HepG2 (cell line): Measurements from ENCODE around the gene TAAR6. TPM values are rescaled to one million over a fixed set of nuclear protein-coding genes. Genes with fewer than 3 reads are reported as not detected.

Source experiments
- ATAC-seq: fragments of 200-7000 bp; cut with Tn5 transposase; 3 replicates; pipeline ENCODE4 v1.9.1; 2020; ENCODE audit warnings: mild to moderate bottlenecking, moderate library complexity
- BruUV-seq: library from RNA; stranded (reverse); fragments of 400-500 nt; replicated peaks from 2 replicates; lab custom pipeline; 2021; lab: Mats Ljungman, UMichigan
- CTCF ChIA-PET: fragments of 300-600 bp; formaldehyde crosslinking; extraction: SDS; loops from one replicate; lab custom pipeline; 2021; ENCODE audit warnings: low total read pairs, inconsistent platforms, low intra/inter-chr PET ratio; lab: Yijun Ruan, JAX
- POLR2A ChIA-PET: fragments of 350-600 bp; sonication (Branson Sonifier 250); formaldehyde crosslinking; loops from one replicate; lab custom pipeline; 2020; ENCODE audit warnings: antibody characterized with exemption, inconsistent platforms; lab: Yijun Ruan, JAX
- DNase-seq: peaks from one replicate; pipeline ENCODE4 v3.0.0-alpha.2; 2015; ENCODE audit warnings: low spot score
- FAIRE-seq: peaks from 3 replicates; lab custom pipeline; 2011; peaks lifted over from hg19 to GRCh38; lab: Jason Lieb, UNC
- H2AFZ ChIP-seq: one replicate; pipeline ENCODE4 v1.6.1; 2011; ENCODE audit warnings: low read length, inconsistent platforms
- H3K27ac ChIP-seq: fragments of 300-600 bp; 3 replicates; pipeline ENCODE4 v1.8.0; 2011; ENCODE audit warnings: mixed run types, mild to moderate bottlenecking, mixed read lengths, low read length, inconsistent platforms; ENCODE audit not compliant: insufficient read depth; ENCODE audit errors: extremely low read length
- H3K27me3 ChIP-seq, 2 experiments: fragments of 200-600 bp in 1 of 2; 2 replicates in 1 of 2; 3 replicates in 1 of 2; pipeline versions ENCODE4 v1.6.0 to v1.8.0; 2011; ENCODE audit warnings: low read length in 2 of 2, mild to moderate bottlenecking in 2 of 2, moderate library complexity in 2 of 2, inconsistent platforms in 1 of 2; ENCODE audit not compliant: insufficient read depth in 2 of 2, control insufficient read depth in 1 of 2
- H3K36me3 ChIP-seq, 2 experiments: fragments of 200-600 bp in 1 of 2; replicated peaks in 1 of 2; 2 replicates in 1 of 2; 3 replicates in 1 of 2; pipeline versions ENCODE4 v1.5.1 to v1.8.0; 2011; ENCODE audit warnings: low read length in 2 of 2, inconsistent platforms in 1 of 2; ENCODE audit not compliant: insufficient read depth in 2 of 2, control insufficient read depth in 1 of 2
- H3K4me1 ChIP-seq: 2 replicates; pipeline ENCODE4 v1.5.1; 2012; ENCODE audit warnings: low read length, inconsistent platforms; ENCODE audit not compliant: insufficient read depth
- H3K4me2 ChIP-seq: 2 replicates; pipeline ENCODE4 v1.6.0; 2011; ENCODE audit warnings: low read depth, low read length, inconsistent platforms
- H3K4me3 ChIP-seq, 3 experiments: fragments of 200-600 bp in 1 of 3; sonication (generic), shearing (Covaris generic) in 1 of 3; replicated peaks in 1 of 3; 2 replicates each; pipeline ENCODE4 v1.5.1; 2011 to 2016; ENCODE audit warnings: low read length in 3 of 3, inconsistent platforms in 2 of 3, low read depth in 2 of 3, mild to moderate bottlenecking in 2 of 3, control low read depth in 1 of 3, mixed read lengths in 1 of 3; ENCODE audit not compliant: insufficient read depth in 1 of 3
- H3K79me2 ChIP-seq: one replicate; pipeline ENCODE4 v1.6.1; 2011; ENCODE audit warnings: low read length, inconsistent platforms; ENCODE audit not compliant: insufficient read depth
- H3K9ac ChIP-seq: 2 replicates; pipeline ENCODE4 v1.6.0; 2011; ENCODE audit warnings: mild to moderate bottlenecking, low read depth, low read length, inconsistent platforms; ENCODE audit not compliant: insufficient read depth
- H3K9me3 ChIP-seq: 2 replicates; pipeline ENCODE4 v1.5.1; 2012; ENCODE audit warnings: mild to moderate bottlenecking, low read length
- H4K20me1 ChIP-seq: 2 replicates; pipeline ENCODE4 v1.6.0; 2011; ENCODE audit warnings: inconsistent platforms, mild to moderate bottlenecking, low read length, moderate library complexity; ENCODE audit not compliant: insufficient read depth
- DBP ChIP-seq: sonication (generic); formaldehyde crosslinking; IDR thresholded peaks from 2 replicates; pipeline ENCODE4 v1.4.0; 2020; ENCODE audit warnings: missing genetic modification reagents; ENCODE audit errors: not compliant biosample characterization
- MAFF ChIP-seq: IDR thresholded peaks from 2 replicates; pipeline ENCODE4 v1.6.1; 2011; ENCODE audit warnings: low read depth, low read length, improper control_type of control experiment
- MAFK ChIP-seq, 2 experiments: IDR thresholded peaks in 1 of 2; conservative IDR thresholded peaks in 1 of 2; 2 replicates each; pipeline ENCODE4 v1.6.1; 2011; ENCODE audit warnings: improper control_type of control experiment in 2 of 2, low read length in 2 of 2
- POLR2A ChIP-seq, 2 experiments: IDR thresholded peaks; 2 replicates each; pipeline ENCODE4 v1.6.1; 2011; ENCODE audit warnings: low read depth in 2 of 2, low read length in 2 of 2, mild to moderate bottlenecking in 1 of 2, moderate library complexity in 1 of 2; ENCODE audit not compliant: insufficient read depth in 1 of 2
- RAD21 ChIP-seq: fragments of 450-650 bp; formaldehyde crosslinking; IDR thresholded peaks from 2 replicates; pipeline ENCODE4 v1.5.0; 2020; ENCODE audit warnings: mild to moderate bottlenecking
- ZBTB3 ChIP-seq: sonication (generic); formaldehyde crosslinking; IDR thresholded peaks from 2 replicates; pipeline ENCODE4 v1.4.0; 2020; ENCODE audit warnings: low read depth, mild to moderate bottlenecking, moderate library complexity, missing genetic modification reagents, borderline replicate concordance
- ZNF207 ChIP-seq: fragments of 450-650 bp; IDR thresholded peaks from 2 replicates; pipeline ENCODE4 v1.6.1; 2016; ENCODE audit warnings: antibody characterized with exemption, borderline replicate concordance
- ZNF276 ChIP-seq: sonication (generic); formaldehyde crosslinking; IDR thresholded peaks from 2 replicates; pipeline ENCODE4 v1.4.0; 2020; ENCODE audit warnings: mild to moderate bottlenecking, low read depth, missing genetic modification reagents
- ZNF740 ChIP-seq: sonication (generic); formaldehyde crosslinking; IDR thresholded peaks from 2 replicates; pipeline ENCODE4 v1.4.0; 2020; ENCODE audit warnings: missing genetic modification reagents
- ZNF761 ChIP-seq: sonication (generic); formaldehyde crosslinking; conservative IDR thresholded peaks from 2 replicates; pipeline ENCODE4 v1.4.0; 2020; ENCODE audit warnings: mild to moderate bottlenecking, missing genetic modification reagents
- ZNF816 ChIP-seq: sonication (generic); formaldehyde crosslinking; IDR thresholded peaks from 2 replicates; pipeline ENCODE4 v1.8.0; 2022; ENCODE audit warnings: missing genetic modification reagents, mild to moderate bottlenecking, borderline replicate concordance
- in situ Hi-C: cut with HindIII; loops from 2 replicates; pipeline ENCODE4 v1.10.0; 2017; ENCODE audit warnings: low pct_unique_long_range_greater_than_20kb; ENCODE audit not compliant: extremely low pct_ligation_motif_present
- intact Hi-C: fragments of 100-400 bp; cut with micrococcal nuclease; formaldehyde crosslinking; loops from one replicate; pipeline ENCODE4 v1.10.0; 2022; ENCODE audit not compliant: unreplicated experiment
- polyA plus RNA-seq, 8 experiments: library from polyadenylated mRNA; depleted of rRNA in 3 of 8; stranded (reverse) in 7 of 8; unstranded in 1 of 8; fragments of >200 nt; fragmentation: Illumina TruSeq in 4 of 8; extraction: Trizol in 4 of 8; gene quantifications; 2 replicates each; pipeline versions ENCODE4 v1.2.1 to v1.2.3, GENCODE V29; 2011 to 2016; ENCODE audit warnings: low read depth in 4 of 8, missing spikeins in 1 of 8, mixed read lengths in 1 of 8; ENCODE audit not compliant: insufficient read depth in 1 of 8
- total RNA-seq, 5 experiments: library from RNA; depleted of rRNA; stranded (reverse); fragments of >200 nt; fragmentation: Illumina TruSeq; extraction: Trizol; gene quantifications; 2 replicates each; pipeline ENCODE4 v1.2.3, GENCODE V29; 2016; ENCODE audit warnings: low read depth in 1 of 5
- TF ChIP-seq, protein P1 (sequence below): sonication (generic); formaldehyde crosslinking; IDR thresholded peaks from one replicate; pipeline ENCODE4 v1.5.1; 2020; ENCODE audit warnings: mild to moderate bottlenecking, missing genetic modification reagents; ENCODE audit errors: not compliant biosample characterization

TAAR6 gene
- total and polyA plus RNA-seq, 2 of the 13 experiments (the other 11 are each of a cell fraction or from before 2014, with no cell fraction given): not detected

DNA sequence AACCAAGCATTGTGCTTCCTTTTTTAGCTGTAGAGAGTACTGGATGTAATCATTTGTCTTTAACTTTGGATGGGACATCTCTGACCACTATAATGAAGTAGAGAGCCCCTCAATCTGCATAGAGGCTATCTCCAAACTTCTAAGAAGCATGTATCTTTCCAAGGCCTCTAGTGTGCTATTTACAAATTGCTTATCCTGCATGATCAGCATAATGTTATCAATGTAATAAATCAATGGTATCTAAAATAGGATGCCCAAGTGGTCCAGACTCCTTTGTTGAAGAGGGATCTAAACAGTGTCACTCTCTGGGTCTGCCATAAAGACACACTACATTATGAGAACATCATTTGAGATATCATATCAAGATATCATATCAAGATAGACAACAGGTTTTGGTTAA is 25.3 kb upstream of the TAAR6 start:
- Histone ChIP-seq H3K4me2 (no peak overlapping the region), H3K9ac (no peak overlapping the region), H4K20me1 (no peaks in the 10 kb centered on the region), H3K36me3 (no peaks in the 10 kb centered on the region), H3K27me3 (no peaks in the 10 kb centered on the region), H3K9me3 (no peaks in the 10 kb centered on the region), H3K79me2 (no peaks in the 10 kb centered on the region), H2AFZ (no peak overlapping the region), H3K4me3 (no peak overlapping the region), H3K27ac (no peak overlapping the region), H3K4me1 (no peaks in the 10 kb centered on the region)
- FAIRE-seq: no peak
- in situ Hi-C loops (no loop called here), intact Hi-C loops (no loop called here)
- BruUV-seq: no TSS peak
- TF ChIP-seq DBP (CRISPR knock-in tag) (no peak), MAFF (peak; percentile 44; the same call in 1 of the 2 replicates), ZNF816 (CRISPR knock-in tag) (no peak), ZNF276 (CRISPR knock-in tag) (no peak), POLR2A (IDR thresholded peaks at IDR 0.05; ENCODE audit: insufficient read depth in 1 of 2, low read depth in 2 of 2, low read length in 2 of 2) (no peak), RAD21 (CRISPR knock-in tag) (no peak), ZNF740 (CRISPR knock-in tag) (no peak), MAFK (conservative IDR thresholded peaks at IDR 0.05 in 1 of 2, IDR thresholded peaks at IDR 0.05 in 1 of 2; ENCODE audit: low read length in 2 of 2) (peak; percentile 57 to 64), ZNF761 (no peak), ZNF207 (no peak), ZBTB3 (CRISPR knock-in tag) (no peak)
- TF ChIP-seq, protein P1, sequence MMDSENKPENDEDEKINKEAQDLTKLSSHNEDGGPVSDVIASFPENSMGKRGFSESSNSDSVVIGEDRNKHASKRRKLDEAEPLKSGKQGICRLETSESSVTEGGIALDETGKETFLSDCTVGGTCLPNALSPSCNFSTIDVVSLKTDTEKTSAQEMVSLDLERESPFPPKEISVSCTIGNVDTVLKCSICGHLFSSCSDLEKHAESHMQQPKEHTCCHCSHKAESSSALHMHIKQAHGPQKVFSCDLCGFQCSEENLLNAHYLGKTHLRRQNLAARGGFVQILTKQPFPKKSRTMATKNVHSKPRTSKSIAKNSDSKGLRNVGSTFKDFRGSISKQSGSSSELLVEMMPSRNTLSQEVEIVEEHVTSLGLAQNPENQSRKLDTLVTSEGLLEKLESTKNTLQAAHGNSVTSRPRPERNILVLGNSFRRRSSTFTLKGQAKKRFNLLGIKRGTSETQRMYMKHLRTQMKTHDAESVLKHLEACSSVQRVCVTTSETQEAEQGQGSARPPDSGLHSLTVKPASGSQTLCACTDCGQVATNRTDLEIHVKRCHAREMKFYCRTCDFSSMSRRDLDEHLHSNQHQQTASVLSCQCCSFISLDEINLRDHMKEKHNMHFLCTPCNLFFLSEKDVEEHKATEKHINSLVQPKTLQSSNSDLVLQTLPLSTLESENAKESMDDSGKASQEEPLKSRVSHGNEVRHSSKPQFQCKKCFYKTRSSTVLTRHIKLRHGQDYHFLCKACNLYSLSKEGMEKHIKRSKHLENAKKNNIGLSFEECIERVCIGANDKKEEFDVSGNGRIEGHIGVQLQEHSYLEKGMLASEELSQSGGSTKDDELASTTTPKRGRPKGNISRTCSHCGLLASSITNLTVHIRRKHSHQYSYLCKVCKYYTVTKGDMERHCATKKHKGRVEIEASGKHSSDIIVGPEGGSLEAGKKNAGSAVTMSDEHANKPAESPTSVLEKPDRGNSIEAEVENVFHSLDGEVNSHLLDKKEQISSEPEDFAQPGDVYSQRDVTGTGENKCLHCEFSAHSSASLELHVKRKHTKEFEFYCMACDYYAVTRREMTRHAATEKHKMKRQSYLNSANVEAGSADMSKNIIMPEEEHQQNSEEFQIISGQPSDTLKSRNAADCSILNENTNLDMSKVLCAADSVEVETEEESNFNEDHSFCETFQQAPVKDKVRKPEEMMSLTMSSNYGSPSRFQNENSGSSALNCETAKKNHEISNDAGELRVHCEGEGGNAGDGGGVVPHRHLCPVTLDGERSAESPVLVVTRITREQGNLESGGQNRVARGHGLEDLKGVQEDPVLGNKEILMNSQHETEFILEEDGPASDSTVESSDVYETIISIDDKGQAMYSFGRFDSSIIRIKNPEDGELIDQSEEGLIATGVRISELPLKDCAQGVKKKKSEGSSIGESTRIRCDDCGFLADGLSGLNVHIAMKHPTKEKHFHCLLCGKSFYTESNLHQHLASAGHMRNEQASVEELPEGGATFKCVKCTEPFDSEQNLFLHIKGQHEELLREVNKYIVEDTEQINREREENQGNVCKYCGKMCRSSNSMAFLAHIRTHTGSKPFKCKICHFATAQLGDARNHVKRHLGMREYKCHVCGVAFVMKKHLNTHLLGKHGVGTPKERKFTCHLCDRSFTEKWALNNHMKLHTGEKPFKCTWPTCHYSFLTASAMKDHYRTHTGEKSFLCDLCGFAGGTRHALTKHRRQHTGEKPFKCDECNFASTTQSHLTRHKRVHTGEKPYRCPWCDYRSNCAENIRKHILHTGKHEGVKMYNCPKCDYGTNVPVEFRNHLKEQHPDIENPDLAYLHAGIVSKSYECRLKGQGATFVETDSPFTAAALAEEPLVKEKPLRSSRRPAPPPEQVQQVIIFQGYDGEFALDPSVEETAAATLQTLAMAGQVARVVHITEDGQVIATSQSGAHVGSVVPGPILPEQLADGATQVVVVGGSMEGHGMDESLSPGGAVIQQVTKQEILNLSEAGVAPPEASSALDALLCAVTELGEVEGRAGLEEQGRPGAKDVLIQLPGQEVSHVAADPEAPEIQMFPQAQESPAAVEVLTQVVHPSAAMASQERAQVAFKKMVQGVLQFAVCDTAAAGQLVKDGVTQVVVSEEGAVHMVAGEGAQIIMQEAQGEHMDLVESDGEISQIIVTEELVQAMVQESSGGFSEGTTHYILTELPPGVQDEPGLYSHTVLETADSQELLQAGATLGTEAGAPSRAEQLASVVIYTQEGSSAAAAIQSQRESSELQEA (CRISPR knock-in tag): no peak
- ChIA-PET CTCF (no interaction called here), POLR2A (no interaction called here)
- no peak for DNase-seq
- ATAC-seq: no peak
